ENCODE measurements around the gene MYO1E. TPM values are rescaled to one million over a fixed set of nuclear protein-coding genes. Genes with fewer than 3 reads are reported as not detected.
"Not testable (repeated sequence)": the region's sequence is repeated elsewhere in the genome, so short reads cannot be mapped to it uniquely, and the experiment has no call there.

MYO1E gene
- total and polyA plus RNA-seq, 2 of the 8 experiments (the other 6 are each of a cell fraction or from before 2014, with no cell fraction given), result 19.6 to 142 TPM

DNA sequence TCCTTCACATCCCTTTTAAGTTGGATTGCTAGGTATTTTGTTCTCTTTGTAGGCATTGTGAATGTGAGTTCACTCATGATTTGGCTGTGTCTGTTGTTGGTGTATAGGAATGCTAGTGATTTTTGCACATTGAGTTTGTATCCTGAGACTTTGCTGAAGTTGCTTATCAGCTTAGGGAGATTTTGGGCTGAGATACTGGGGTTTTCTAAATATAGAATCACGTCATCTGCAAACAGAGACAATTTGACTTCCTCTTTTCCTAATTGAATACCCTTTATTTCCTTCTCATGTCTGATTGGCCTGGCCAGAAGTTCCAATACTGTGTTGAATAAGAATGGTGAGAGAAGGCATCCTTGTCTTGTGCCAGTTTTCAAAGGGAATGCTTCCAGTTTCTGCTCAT, 245.4 kb downstream of the MYO1E start:
- peaks cover 8 to 74% (median 38%) of the 10 kb centered on the region in 4 experiments; a peak in 7 of 8 replicates for H3K36me3 ChIP-seq (ENCODE audit: control insufficient read depth in 2 of 4, insufficient read depth in 4 of 4, low read length in 3 of 4)
- H4K8ac ChIP-seq (ENCODE audit: extremely low read depth, insufficient read depth, low read length); H3K9ac ChIP-seq (replicated peaks in 1 of 4; ENCODE audit: extremely low read depth in 1 of 4, low read depth in 3 of 4, low read length in 3 of 4); DNase-seq (ENCODE audit: low read depth in 1 of 2, low spot score in 2 of 2); H2BK120ac ChIP-seq (replicated peaks; ENCODE audit: low read depth, low read length); H3K4me1 ChIP-seq (replicated peaks in 1 of 4; ENCODE audit: control insufficient read depth in 3 of 4, insufficient read depth in 4 of 4, low read length in 3 of 4); H3K18ac ChIP-seq (ENCODE audit: extremely low read depth, low read length); H3K23me2 ChIP-seq (ENCODE audit: low read depth, low read length); H3K4me3 ChIP-seq (ENCODE audit: extremely low read depth in 1 of 4, insufficient read depth in 2 of 4, low read depth in 3 of 4, low read length in 4 of 4); H2AK5ac ChIP-seq (ENCODE audit: low read depth, low read length); H3K79me2 ChIP-seq (ENCODE audit: control insufficient read depth in 1 of 2, insufficient read depth in 2 of 2, low read length in 2 of 2); H3K27me3 ChIP-seq (replicated peaks in 1 of 4; ENCODE audit: control insufficient read depth in 3 of 4, extremely low read depth in 1 of 4, insufficient read depth in 3 of 4, low read length in 3 of 4); FAIRE-seq; H2BK20ac ChIP-seq (ENCODE audit: low read length); H2AFZ ChIP-seq (ENCODE audit: low read length); H3K79me1 ChIP-seq (ENCODE audit: low read depth, low read length); H2BK5ac ChIP-seq (ENCODE audit: low read depth, low read length); H4K20me1 ChIP-seq (replicated peaks in 1 of 2; ENCODE audit: control insufficient read depth in 1 of 2, insufficient read depth in 2 of 2, low read length in 2 of 2); H4K91ac ChIP-seq (replicated peaks; ENCODE audit: insufficient read length, low read length); H2BK12ac ChIP-seq (ENCODE audit: low read depth, low read length); H2BK15ac ChIP-seq (ENCODE audit: low read length); H3K4ac ChIP-seq (replicated peaks; ENCODE audit: insufficient read length, low read depth, low read length); H3K14ac ChIP-seq (ENCODE audit: insufficient read length); H3K4me2 ChIP-seq (ENCODE audit: insufficient read depth in 1 of 2, low read depth in 2 of 2, low read length in 2 of 2); H3K23ac ChIP-seq (ENCODE audit: insufficient read length); H3K9me3 ChIP-seq (ENCODE audit: insufficient read depth in 2 of 2, low read depth in 1 of 2, low read length in 1 of 2); H4K5ac ChIP-seq (ENCODE audit: insufficient read length, low read depth, low read length); H3K56ac ChIP-seq (replicated peaks; ENCODE audit: insufficient read length, low read depth, low read length); H3K27ac ChIP-seq (ENCODE audit: low read depth, low read length): not testable (repeated sequence)
- WGBS, 2 experiments (ENCODE audit: extremely low coverage in 1 of 2, insufficient coverage in 1 of 2, insufficient read length in 1 of 2, insufficient replicate concordance in 2 of 2, low coverage in 1 of 2, low lambda C conversion rate in 2 of 2, missing lambda C conversion rate in 1 of 2), result 90% methylated on average over 1 of the region's 1 CpG; no CpG with 5 or more reads in 1 of the 2 experiments
- CTCF ChIA-PET (ENCODE audit: partially characterized antibody), result interaction anchor here (0.6 to 2.7 kb wide), 2 partner anchors 11 kb away, joined by 3 to 9 read pairs; no protein-coding TSS in a partner anchor
- POLR2A ChIA-PET (ENCODE audit: partially characterized antibody), result interaction anchor here (1.1 kb wide), 1 partner anchor 8 kb away, joined by 3 read pairs; no protein-coding TSS in a partner anchor

DNA sequence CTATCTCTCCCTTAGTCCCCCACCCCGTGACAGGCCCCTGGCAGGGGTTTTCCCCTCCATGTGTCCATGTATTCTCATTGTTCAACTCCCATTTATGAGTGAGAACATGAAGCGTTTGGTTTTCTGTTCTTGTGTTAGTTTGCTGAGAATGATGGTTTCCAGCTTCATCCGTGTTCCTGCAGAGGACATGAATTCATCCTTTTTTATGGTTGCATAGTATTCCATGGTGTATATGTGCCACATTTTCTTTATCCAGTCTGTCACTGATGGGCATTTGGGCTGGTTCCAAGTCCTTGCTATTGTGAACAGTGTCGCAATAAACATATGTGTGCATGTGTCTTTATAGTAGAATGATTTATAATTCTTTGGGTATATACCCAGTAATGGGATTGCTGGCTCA, 247.0 kb downstream of the MYO1E start:
- H4K91ac ChIP-seq (replicated peaks; ENCODE audit: insufficient read length, low read length); FAIRE-seq; H4K5ac ChIP-seq (ENCODE audit: insufficient read length, low read depth, low read length); H4K20me1 ChIP-seq (replicated peaks in 1 of 2; ENCODE audit: control insufficient read depth in 1 of 2, insufficient read depth in 2 of 2, low read length in 2 of 2); DNase-seq (ENCODE audit: low read depth in 1 of 2, low spot score in 2 of 2); H2BK5ac ChIP-seq (ENCODE audit: low read depth, low read length); H2BK120ac ChIP-seq (replicated peaks; ENCODE audit: low read depth, low read length); H3K23me2 ChIP-seq (ENCODE audit: low read depth, low read length); H3K79me2 ChIP-seq (ENCODE audit: control insufficient read depth in 1 of 2, insufficient read depth in 2 of 2, low read length in 2 of 2); H3K4me1 ChIP-seq (replicated peaks in 1 of 4; ENCODE audit: control insufficient read depth in 3 of 4, insufficient read depth in 4 of 4, low read length in 3 of 4); H3K4ac ChIP-seq (replicated peaks; ENCODE audit: insufficient read length, low read depth, low read length); H2AFZ ChIP-seq (ENCODE audit: low read length); H3K56ac ChIP-seq (replicated peaks; ENCODE audit: insufficient read length, low read depth, low read length); H3K18ac ChIP-seq (ENCODE audit: extremely low read depth, low read length); H3K9me3 ChIP-seq (ENCODE audit: insufficient read depth in 2 of 2, low read depth in 1 of 2, low read length in 1 of 2); H3K4me2 ChIP-seq (ENCODE audit: insufficient read depth in 1 of 2, low read depth in 2 of 2, low read length in 2 of 2); H3K4me3 ChIP-seq (ENCODE audit: extremely low read depth in 1 of 4, insufficient read depth in 2 of 4, low read depth in 3 of 4, low read length in 4 of 4); H2AK5ac ChIP-seq (ENCODE audit: low read depth, low read length); H3K27ac ChIP-seq (ENCODE audit: low read depth, low read length); H3K9ac ChIP-seq (replicated peaks in 1 of 4; ENCODE audit: extremely low read depth in 1 of 4, low read depth in 3 of 4, low read length in 3 of 4); H4K8ac ChIP-seq (ENCODE audit: extremely low read depth, insufficient read depth, low read length); H3K79me1 ChIP-seq (ENCODE audit: low read depth, low read length); H3K23ac ChIP-seq (ENCODE audit: insufficient read length); H2BK15ac ChIP-seq (ENCODE audit: low read length); H3K14ac ChIP-seq (ENCODE audit: insufficient read length); H2BK12ac ChIP-seq (ENCODE audit: low read depth, low read length); H2BK20ac ChIP-seq (ENCODE audit: low read length); H3K27me3 ChIP-seq (replicated peaks in 1 of 4; ENCODE audit: control insufficient read depth in 3 of 4, extremely low read depth in 1 of 4, insufficient read depth in 3 of 4, low read length in 3 of 4): not testable (repeated sequence)
- WGBS, 2 experiments (ENCODE audit: extremely low coverage in 1 of 2, insufficient coverage in 1 of 2, insufficient read length in 1 of 2, insufficient replicate concordance in 2 of 2, low coverage in 1 of 2, low lambda C conversion rate in 2 of 2, missing lambda C conversion rate in 1 of 2), result 88% methylated on average over 4 of the region's 4 CpGs; no CpG with 5 or more reads in 1 of the 2 experiments
- peaks cover 8 to 62% (median 37%) of the 10 kb centered on the region in 4 experiments; a peak in 7 of 8 replicates for H3K36me3 ChIP-seq (ENCODE audit: control insufficient read depth in 2 of 4, insufficient read depth in 4 of 4, low read length in 3 of 4)
- POLR2A ChIA-PET (ENCODE audit: partially characterized antibody), result interaction anchor here (0.9 to 1.6 kb wide), 2 partner anchors 8 to 12 kb away, joined by 3 to 5 read pairs; no protein-coding TSS in a partner anchor
- CTCF ChIA-PET (ENCODE audit: partially characterized antibody), result interaction anchor here (0.7 kb wide), 1 partner anchor 17 kb away, joined by 3 read pairs; no protein-coding TSS in a partner anchor
